GM23248 (cell line): ENCODE measurements around the gene CYLC1. TPM values are rescaled to one million over a fixed set of nuclear protein-coding genes. Genes with fewer than 3 reads are reported as not detected.

ENCODE experiments used
- DNase-seq: peaks from one replicate; pipeline ENCODE4 v3.0.0-alpha.2; 2015
- H2AFZ ChIP-seq: fragments of 200-600 bp; sonication (generic); 2 replicates; pipeline ENCODE4 v1.6.1; 2016; ENCODE audit warnings: antibody characterized with exemption
- H3F3A ChIP-seq: fragments of 200-600 bp; sonication (generic); 2 replicates; pipeline ENCODE4 v1.6.1; 2016; ENCODE audit warnings: mild to moderate bottlenecking, antibody characterized with exemption, mixed run types; ENCODE audit not compliant: insufficient read depth
- H3K27ac ChIP-seq: fragments of 200-600 bp; sonication (generic); 2 replicates; pipeline ENCODE4 v1.5.1; 2016; ENCODE audit warnings: mild to moderate bottlenecking
- H3K27me3 ChIP-seq: fragments of 200-600 bp; sonication (generic); replicated peaks from 2 replicates; pipeline ENCODE4 v1.6.1; 2016; ENCODE audit warnings: mild to moderate bottlenecking; ENCODE audit not compliant: insufficient read depth
- H3K36me3 ChIP-seq: fragments of 200-600 bp; sonication (generic); 2 replicates; pipeline ENCODE4 v1.6.1; 2016; ENCODE audit warnings: low read depth, mild to moderate bottlenecking
- H3K4me1 ChIP-seq: fragments of 200-600 bp; sonication (generic); 2 replicates; pipeline ENCODE4 v1.6.1; 2016; ENCODE audit warnings: mild to moderate bottlenecking; ENCODE audit not compliant: insufficient read depth
- H3K4me2 ChIP-seq: fragments of 200-600 bp; sonication (generic); one replicate; pipeline ENCODE4 v1.6.1; 2016; ENCODE audit warnings: mild to moderate bottlenecking; ENCODE audit not compliant: unreplicated experiment
- H3K4me3 ChIP-seq: fragments of 200-600 bp; sonication (generic); 2 replicates; pipeline ENCODE4 v1.5.1; 2016; ENCODE audit warnings: mild to moderate bottlenecking
- H3K79me2 ChIP-seq: fragments of 200-600 bp; sonication (generic); 2 replicates; pipeline ENCODE4 v1.6.1; 2016; ENCODE audit warnings: mild to moderate bottlenecking; ENCODE audit not compliant: insufficient read depth
- H3K9ac ChIP-seq: fragments of 200-600 bp; sonication (generic); 2 replicates; pipeline ENCODE4 v1.6.1; 2016; ENCODE audit warnings: mild to moderate bottlenecking
- H3K9me2 ChIP-seq: fragments of 200-600 bp; sonication (generic); 2 replicates; pipeline ENCODE4 v1.6.1; 2016; ENCODE audit warnings: mixed run types, mild to moderate bottlenecking, moderate library complexity; ENCODE audit not compliant: insufficient read depth
- H3K9me3 ChIP-seq: fragments of 200-600 bp; sonication (generic); one replicate; pipeline ENCODE4 v1.6.1; 2017; ENCODE audit warnings: low read depth
- H4K20me1 ChIP-seq: fragments of 200-600 bp; sonication (generic); 2 replicates; pipeline ENCODE4 v1.6.0; 2016; ENCODE audit not compliant: insufficient read depth
- EZH2 ChIP-seq: fragments of 200-600 bp; sonication (generic); IDR thresholded peaks from 2 replicates; pipeline ENCODE4 v1.6.1; 2018; ENCODE audit warnings: antibody characterized with exemption, mild to moderate bottlenecking; ENCODE audit not compliant: insufficient read depth, poor library complexity, severe bottlenecking
- EZH2phosphoT487 ChIP-seq: fragments of 200-600 bp; sonication (generic); IDR thresholded peaks from 2 replicates; pipeline ENCODE4 v1.6.1; 2018; ENCODE audit warnings: antibody characterized with exemption, moderate library complexity, mild to moderate bottlenecking, low read depth; ENCODE audit not compliant: insufficient read depth
- WGBS, 2 experiments: methylation state at CpG; one replicate each; pipeline ENCODE4 v1.1.6; 2015 to 2017; ENCODE audit warnings: low lambda C conversion rate in 2 of 2, low coverage in 1 of 2; ENCODE audit errors: missing lambda C conversion rate in 2 of 2; 5-methylcytosine and 5-hydroxymethylcytosine counted together
- in situ Hi-C: fragments of 300-500 bp; cut with MboI; formaldehyde crosslinking; loops from 2 replicates; pipeline ENCODE4 v1.15.0; 2020
- polyA plus RNA-seq: library from polyadenylated mRNA; unstranded; fragments of >200 nt; fragmentation: Nextera tagmentation; extraction: Ambion mirVana; gene quantifications from 2 replicates; pipeline ENCODE4 v1.2.1, GENCODE V29; 2016
- total RNA-seq: library from RNA; depleted of rRNA; stranded (reverse); fragments of >200 nt; shearing (Covaris generic); gene quantifications from 2 replicates; pipeline ENCODE4 v1.2.3, GENCODE V29; 2014; rRNA removed

The CYLC1 gene
- total RNA-seq: not detected in 2 replicates
- not detected in 2 replicates for polyA plus RNA-seq

GRCh38 chrX:83860846-83861245, at the start of gene CYLC1:
TSS of gene CYLC1 (plus strand) at chrX:83861146. CDS start at chrX:83861183, 37 bp downstream.
- Histone ChIP-seq H3K9ac (no peak within 1 kb of the TSS), H2AFZ (no peak within 1 kb of the TSS), H3K9me3 (no peaks in the 10 kb centered on the region), H3K4me2 (no peak within 1 kb of the TSS), H3K9me2 (no peaks in the 10 kb centered on the region), H3K4me1 (no peaks in the 10 kb centered on the region), H3K27me3 (no peaks in the 10 kb centered on the region), H3K79me2 (no peaks in the 10 kb centered on the region), H3K27ac (no peak within 1 kb of the TSS), H4K20me1 (no peaks in the 10 kb centered on the region), H3F3A (no peaks in the 10 kb centered on the region), H3K36me3 (no peaks in the 10 kb centered on the region), H3K4me3 (no peak within 1 kb of the TSS)
- DNase-seq: no peak
- 4 to 5% methylated on average over 1 of the region's 1 CpG for WGBS, 2 experiments
- in situ Hi-C loops: no loop called here
- TF ChIP-seq EZH2: no peak
- TF ChIP-seq EZH2phosphoT487: no peak

- H4K20me1 ChIP-seq: no peaks in the 10 kb centered on the region
- in situ Hi-C loops: no loop called here
- no peak overlapping the region for H3K27ac ChIP-seq
- H3K4me2 ChIP-seq: no peak overlapping the region
- no peak overlapping the region for H2AFZ ChIP-seq
- no peaks in the 10 kb centered on the region for H3K4me1 ChIP-seq
- no peaks in the 10 kb centered on the region for H3F3A ChIP-seq
- H3K27me3 ChIP-seq: no peaks in the 10 kb centered on the region
- no peak for DNase-seq
- no peaks in the 10 kb centered on the region for H3K36me3 ChIP-seq
- H3K9ac ChIP-seq: no peak overlapping the region
- no peaks in the 10 kb centered on the region for H3K79me2 ChIP-seq
- TF ChIP-seq EZH2phosphoT487 (no peak), EZH2 (no peak)
- WGBS, 2 experiments: 10 to 41% methylated on average over 2 to 3 of the region's 3 CpGs
- H3K9me2 ChIP-seq: no peaks in the 10 kb centered on the region
- H3K9me3 ChIP-seq: no peaks in the 10 kb centered on the region
- no peak overlapping the region for H3K4me3 ChIP-seq
Measured at GRCh38 chrX:83819304-83819703, 41.6 kb upstream of the CYLC1 start.

GRCh38 chrX:83829874-83830273, 31.1 kb upstream of the CYLC1 start:
- H3F3A ChIP-seq: no peaks in the 10 kb centered on the region
- no peaks in the 10 kb centered on the region for H3K4me1 ChIP-seq
- no peaks in the 10 kb centered on the region for H3K9me3 ChIP-seq
- H2AFZ ChIP-seq: no peak overlapping the region
- no peak for DNase-seq
- WGBS, 2 experiments: 2 to 4% methylated on average over 4 of the region's 4 CpGs
- no peaks in the 10 kb centered on the region for H4K20me1 ChIP-seq
- no peaks in the 10 kb centered on the region for H3K36me3 ChIP-seq
- H3K27me3 ChIP-seq: no peaks in the 10 kb centered on the region
- H3K79me2 ChIP-seq: no peaks in the 10 kb centered on the region
- H3K27ac ChIP-seq: no peak overlapping the region
- H3K4me3 ChIP-seq: no peak overlapping the region
- no peak overlapping the region for H3K9ac ChIP-seq
- no peak overlapping the region for H3K4me2 ChIP-seq
- TF ChIP-seq EZH2: no peak
- no peak for TF ChIP-seq EZH2phosphoT487
- no peaks in the 10 kb centered on the region for H3K9me2 ChIP-seq
- in situ Hi-C loops: no loop called here

GRCh38 chrX:83845397-83845796, 15.5 kb upstream of the CYLC1 start:
- DNase-seq: peak; percentile 43
- Histone ChIP-seq H3K9ac (no peak overlapping the region), H3K9me3 (no peaks in the 10 kb centered on the region), H3K27ac (no peak overlapping the region), H3K4me3 (no peak overlapping the region), H3K27me3 (no peaks in the 10 kb centered on the region), H3K36me3 (no peaks in the 10 kb centered on the region), H3K9me2 (no peaks in the 10 kb centered on the region), H4K20me1 (no peaks in the 10 kb centered on the region), H3K79me2 (no peaks in the 10 kb centered on the region), H3K4me1 (no peaks in the 10 kb centered on the region), H3K4me2 (no peak overlapping the region), H2AFZ (no peak overlapping the region), H3F3A (no peaks in the 10 kb centered on the region)
- in situ Hi-C loops: no loop called here
- WGBS, 2 experiments: 0% methylated on average over 2 of the region's 2 CpGs
- TF ChIP-seq EZH2: no peak
- TF ChIP-seq EZH2phosphoT487: no peak

- 48 to 78% methylated on average over 5 of the region's 5 CpGs for WGBS, 2 experiments
- H3K4me1 ChIP-seq: no peaks in the 10 kb centered on the region
Measured at GRCh38 chrX:83847339-83847738, 13.6 kb upstream of the CYLC1 start.

More at GRCh38 chrX:83847339-83847738, 13.6 kb upstream of the CYLC1 start:
- Histone ChIP-seq H3K4me3 (no peak overlapping the region), H3K9me2 (no peaks in the 10 kb centered on the region), H3F3A (no peaks in the 10 kb centered on the region), H3K27me3 (no peaks in the 10 kb centered on the region), H3K9me3 (no peaks in the 10 kb centered on the region), H3K36me3 (no peaks in the 10 kb centered on the region), H3K9ac (no peak overlapping the region), H3K79me2 (no peaks in the 10 kb centered on the region), H4K20me1 (no peaks in the 10 kb centered on the region), H2AFZ (no peak overlapping the region), H3K27ac (no peak overlapping the region), H3K4me2 (no peak overlapping the region)
- DNase-seq: no peak
- TF ChIP-seq EZH2phosphoT487: no peak
- no peak for TF ChIP-seq EZH2
- in situ Hi-C loops: no loop called here
